Epithelial cell of proximal tubule (primary cell): ENCODE data around the gene EFNA5. TPM values are rescaled to one million over a fixed set of nuclear protein-coding genes. Genes with fewer than 3 reads are reported as not detected.

Experiments used
- DNase-seq: peaks from one replicate; pipeline ENCODE4 v3.0.0-alpha.2; 2011; ENCODE audit warnings: low read depth
- H3K4me3 ChIP-seq: 2 replicates; pipeline ENCODE4 v1.5.1; 2011; ENCODE audit warnings: low read depth, mild to moderate bottlenecking, low read length
- total RNA-seq: library from RNA; depleted of rRNA; stranded (reverse); fragments of >200 nt; gene quantifications from 2 replicates; pipeline ENCODE4 v1.2.3, GENCODE V29; 2015
- TF ChIP-seq, protein P1 (sequence below): conservative IDR thresholded peaks from 2 replicates; pipeline ENCODE4 v1.5.1; 2012; ENCODE audit warnings: low read depth, mild to moderate bottlenecking, low read length

The EFNA5 gene
- total RNA-seq, 1 donor from 2014 or later, result 28.1 TPM

DNA sequence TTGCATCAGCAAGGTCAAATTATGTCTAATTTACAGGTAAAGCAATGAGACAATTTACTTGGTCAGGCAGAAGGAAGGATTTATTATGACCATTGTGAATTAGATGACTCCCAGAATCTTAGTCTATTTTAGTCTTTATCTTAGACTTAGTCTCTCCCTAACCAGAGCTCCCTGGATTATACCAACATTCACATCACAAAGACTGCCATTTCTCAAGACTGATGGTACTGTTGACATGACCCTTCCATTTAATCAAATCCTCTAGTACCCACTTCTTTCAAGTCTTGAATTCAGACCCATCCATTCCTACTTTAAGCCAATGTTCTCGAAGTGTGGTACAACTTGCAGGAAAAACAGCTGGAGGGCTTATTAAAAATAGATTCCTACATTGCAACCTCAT is 257.0 kb downstream of the EFNA5 start:
- no peak for DNase-seq
- no peak overlapping the region for H3K4me3 ChIP-seq
- TF ChIP-seq, protein P1, sequence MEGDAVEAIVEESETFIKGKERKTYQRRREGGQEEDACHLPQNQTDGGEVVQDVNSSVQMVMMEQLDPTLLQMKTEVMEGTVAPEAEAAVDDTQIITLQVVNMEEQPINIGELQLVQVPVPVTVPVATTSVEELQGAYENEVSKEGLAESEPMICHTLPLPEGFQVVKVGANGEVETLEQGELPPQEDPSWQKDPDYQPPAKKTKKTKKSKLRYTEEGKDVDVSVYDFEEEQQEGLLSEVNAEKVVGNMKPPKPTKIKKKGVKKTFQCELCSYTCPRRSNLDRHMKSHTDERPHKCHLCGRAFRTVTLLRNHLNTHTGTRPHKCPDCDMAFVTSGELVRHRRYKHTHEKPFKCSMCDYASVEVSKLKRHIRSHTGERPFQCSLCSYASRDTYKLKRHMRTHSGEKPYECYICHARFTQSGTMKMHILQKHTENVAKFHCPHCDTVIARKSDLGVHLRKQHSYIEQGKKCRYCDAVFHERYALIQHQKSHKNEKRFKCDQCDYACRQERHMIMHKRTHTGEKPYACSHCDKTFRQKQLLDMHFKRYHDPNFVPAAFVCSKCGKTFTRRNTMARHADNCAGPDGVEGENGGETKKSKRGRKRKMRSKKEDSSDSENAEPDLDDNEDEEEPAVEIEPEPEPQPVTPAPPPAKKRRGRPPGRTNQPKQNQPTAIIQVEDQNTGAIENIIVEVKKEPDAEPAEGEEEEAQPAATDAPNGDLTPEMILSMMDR, result no peak

- no peak overlapping the region for H3K4me3 ChIP-seq
- TF ChIP-seq, protein P1, result no peak
- no peak for DNase-seq
Observed at GRCh38 chr5:107408564-107408963, 262.2 kb downstream of the EFNA5 start.

DNA sequence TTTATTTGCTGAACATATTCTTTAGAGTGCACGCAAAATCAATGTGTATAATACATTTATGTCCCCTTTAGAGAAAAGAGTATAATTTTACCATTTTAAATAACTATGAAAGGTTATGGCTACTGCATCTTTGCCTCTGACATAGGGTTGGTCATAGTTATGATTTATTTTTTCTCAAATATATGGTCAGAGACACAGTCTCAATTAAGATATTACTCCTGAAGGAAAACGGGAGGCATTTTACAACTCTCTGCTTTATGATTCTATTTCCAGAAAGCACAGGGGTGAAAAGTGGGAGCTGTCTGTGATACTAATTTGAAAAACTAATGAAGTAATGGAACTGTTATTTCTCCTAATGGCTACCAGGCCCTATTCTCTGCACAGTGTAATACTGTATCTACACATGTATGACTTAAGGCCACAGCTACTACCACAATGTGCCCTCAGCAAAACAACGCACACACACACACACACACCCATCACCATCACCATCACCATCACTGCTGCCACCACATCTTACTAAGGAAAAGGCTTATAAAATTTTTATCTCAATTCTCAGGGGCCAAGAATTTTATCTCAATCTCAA is 262.9 kb downstream of the EFNA5 start:
- no peak for DNase-seq
- H3K4me3 ChIP-seq, result no peak overlapping the region
- TF ChIP-seq, protein P1, result no peak

- TF ChIP-seq, protein P1, result no peak
- DNase-seq, result no peak
- no peak overlapping the region for H3K4me3 ChIP-seq
Observed at GRCh38 chr5:107404595-107405374, 266.0 kb downstream of the EFNA5 start.

DNA sequence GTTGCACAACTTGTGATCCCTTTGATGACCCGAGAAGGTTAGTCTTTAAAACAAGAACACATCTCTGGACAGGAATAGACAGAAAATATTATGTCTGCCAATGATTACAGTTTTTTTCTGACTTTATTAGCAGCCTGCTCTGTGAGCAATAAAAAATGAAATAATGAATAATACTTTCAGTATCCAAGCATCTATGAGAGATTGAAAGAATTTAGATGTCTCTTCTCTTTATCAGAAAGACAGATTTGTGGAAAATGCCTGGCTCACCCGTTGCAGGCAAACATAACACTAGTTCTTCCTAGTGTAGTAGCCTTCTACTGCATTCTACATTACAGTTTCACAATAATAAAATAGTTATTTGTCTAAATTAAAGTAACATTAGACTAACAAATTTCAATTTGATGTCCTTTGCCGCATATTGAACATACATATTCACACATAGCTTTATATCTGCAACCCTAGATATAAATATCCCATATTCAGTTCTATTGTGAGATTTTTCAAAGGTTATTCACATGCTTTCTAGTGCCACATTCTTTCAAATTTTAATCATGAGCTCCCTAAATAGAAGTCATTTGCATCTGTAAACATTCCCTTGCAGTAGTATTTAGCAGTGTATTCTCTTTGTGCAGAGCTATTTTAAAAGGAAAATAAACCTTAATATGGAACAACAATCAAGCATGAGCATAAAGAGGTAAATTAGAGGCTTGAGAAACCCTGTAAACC is 267.3 kb downstream of the EFNA5 start:
- DNase-seq, result no peak
- no peak overlapping the region for H3K4me3 ChIP-seq
- TF ChIP-seq, protein P1, result no peak

- DNase-seq, result no peak
- TF ChIP-seq, protein P1, result no peak
- H3K4me3 ChIP-seq, result no peak overlapping the region
Observed at GRCh38 chr5:107402434-107403227, 268.1 kb downstream of the EFNA5 start.
